ENCODE data around the gene HS3ST3A1. TPM values are rescaled to one million over a fixed set of nuclear protein-coding genes. Genes with fewer than 3 reads are reported as not detected.

The HS3ST3A1 gene
- total and polyA plus RNA-seq, 4 donors: 2.1 to 4.4 (median 4.1) TPM

DNA sequence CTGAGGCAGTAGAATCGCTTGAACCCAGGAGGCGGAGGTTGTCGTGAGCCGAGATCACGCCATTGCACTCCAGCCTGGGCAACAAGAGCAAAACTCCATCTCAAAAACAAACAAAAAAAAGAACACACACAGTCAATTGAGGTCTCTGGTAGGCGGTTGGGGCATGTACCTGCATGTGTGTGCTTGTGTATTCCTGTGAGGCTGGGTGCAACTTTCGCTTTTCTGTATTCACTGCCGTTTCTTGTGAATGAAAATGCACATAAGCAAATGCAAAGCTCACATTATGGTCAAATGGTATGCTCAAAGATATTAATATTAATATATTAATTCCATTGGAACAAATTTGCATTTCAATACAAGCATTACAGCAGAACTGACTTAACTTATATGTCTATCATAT, 20.9 kb downstream of the HS3ST3A1 start:
- no peak for DNase-seq (ENCODE audit: low read depth in 4 of 6, low spot score in 6 of 6)
- Histone ChIP-seq H3K36me3 (ENCODE audit: control insufficient read depth, insufficient read depth, low read length) (no peaks in the 10 kb centered on the region), H3K4me3 (ENCODE audit: low read depth, low read length) (no peak overlapping the region), H3K4me1 (ENCODE audit: control insufficient read depth, insufficient read depth, low read length) (no peaks in the 10 kb centered on the region), H3K27ac (ENCODE audit: low read depth, low read length) (no peak overlapping the region), H3K27me3 (ENCODE audit: control insufficient read depth, insufficient read depth, low read length) (no peaks in the 10 kb centered on the region), H3K9me3 (ENCODE audit: control insufficient read depth, insufficient read depth, low read length) (no peaks in the 10 kb centered on the region)
- 100% methylated on average over 2 of the region's 8 CpGs for WGBS (ENCODE audit: insufficient coverage)

DNA sequence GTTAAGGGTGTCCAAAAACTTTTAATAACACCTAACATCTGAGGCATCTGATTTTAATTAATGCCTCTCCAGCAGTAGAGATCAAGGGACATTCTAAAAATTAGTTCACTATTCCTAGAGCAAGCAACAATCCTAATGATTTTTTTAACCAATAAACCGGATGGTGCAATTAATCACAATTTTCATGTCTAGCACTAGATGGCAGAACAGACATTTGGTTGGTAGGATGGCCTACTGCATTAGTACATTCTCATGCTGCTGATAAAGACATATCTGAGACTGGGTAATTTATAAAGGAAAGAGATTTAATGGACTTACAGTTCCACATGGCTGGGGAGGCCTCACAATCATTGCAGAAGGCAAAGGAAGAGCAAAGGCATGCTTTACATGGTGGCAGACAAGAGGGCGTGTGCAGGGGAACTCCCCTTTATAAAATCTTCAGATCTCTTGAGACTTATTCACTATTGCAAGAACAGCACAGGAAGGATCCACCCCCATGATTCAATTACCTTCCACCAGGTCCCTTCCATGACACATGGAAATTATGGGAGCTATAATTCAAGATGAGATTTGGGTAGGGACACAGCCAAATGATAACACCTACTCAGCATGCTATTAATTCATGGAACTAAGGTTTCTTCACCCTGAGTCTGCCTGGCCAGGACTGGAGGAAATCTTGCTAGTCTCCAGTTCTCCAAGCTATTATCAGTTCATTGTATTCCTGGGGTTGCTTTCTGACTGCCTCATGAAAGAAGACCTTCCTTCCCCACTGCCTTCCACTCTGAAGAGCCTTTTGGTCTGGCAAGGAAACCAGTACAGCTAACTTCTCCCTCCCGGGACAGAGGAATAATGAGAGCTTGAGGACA, 24.8 kb downstream of the HS3ST3A1 start:
- H3K4me1 ChIP-seq (ENCODE audit: control insufficient read depth, insufficient read depth, low read length): no peaks in the 10 kb centered on the region
- no peaks in the 10 kb centered on the region for H3K36me3 ChIP-seq (ENCODE audit: control insufficient read depth, insufficient read depth, low read length)
- H3K27ac ChIP-seq (ENCODE audit: low read depth, low read length): no peak overlapping the region
- no peaks in the 10 kb centered on the region for H3K9me3 ChIP-seq (ENCODE audit: control insufficient read depth, insufficient read depth, low read length)
- H3K27me3 ChIP-seq (ENCODE audit: control insufficient read depth, insufficient read depth, low read length): no peaks in the 10 kb centered on the region
- DNase-seq (ENCODE audit: low read depth in 4 of 6, low spot score in 6 of 6): no peak
- no peak overlapping the region for H3K4me3 ChIP-seq (ENCODE audit: low read depth, low read length)
- WGBS (ENCODE audit: insufficient coverage): no CpG with 5 or more reads among the region's 3 CpGs

DNA sequence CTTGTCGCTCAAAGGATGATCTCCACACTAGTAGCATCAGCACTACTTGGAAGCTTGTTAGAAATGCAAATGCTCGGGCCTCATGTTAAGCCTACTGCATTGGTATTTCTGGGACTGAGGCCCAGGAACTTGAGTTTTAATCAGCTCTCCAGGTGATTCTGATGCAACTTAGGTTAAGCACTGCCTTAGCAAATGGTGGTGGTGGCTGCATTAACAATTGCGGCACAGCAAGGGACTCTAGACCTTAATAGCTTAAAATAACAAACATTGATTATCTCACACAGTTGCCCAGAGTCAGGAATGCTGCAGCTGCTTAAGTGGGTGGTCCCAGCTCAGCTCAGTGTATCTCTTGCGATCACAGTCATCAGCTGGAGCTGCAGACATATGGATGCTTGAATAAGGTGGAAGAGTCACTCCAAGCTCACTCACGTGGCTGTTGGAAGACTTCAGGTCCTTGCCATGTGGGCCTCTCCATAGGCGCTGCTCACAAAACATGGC, 25.8 kb downstream of the HS3ST3A1 start:
- 56% methylated on average over 4 of the region's 6 CpGs for WGBS (ENCODE audit: insufficient coverage)
- Histone ChIP-seq H3K4me1 (ENCODE audit: control insufficient read depth, insufficient read depth, low read length) (no peaks in the 10 kb centered on the region), H3K27me3 (ENCODE audit: control insufficient read depth, insufficient read depth, low read length) (no peaks in the 10 kb centered on the region), H3K27ac (ENCODE audit: low read depth, low read length) (no peak overlapping the region), H3K9me3 (ENCODE audit: control insufficient read depth, insufficient read depth, low read length) (no peaks in the 10 kb centered on the region), H3K4me3 (ENCODE audit: low read depth, low read length) (no peak overlapping the region), H3K36me3 (ENCODE audit: control insufficient read depth, insufficient read depth, low read length) (no peaks in the 10 kb centered on the region)
- no peak for DNase-seq (ENCODE audit: low read depth in 4 of 6, low spot score in 6 of 6)

DNA sequence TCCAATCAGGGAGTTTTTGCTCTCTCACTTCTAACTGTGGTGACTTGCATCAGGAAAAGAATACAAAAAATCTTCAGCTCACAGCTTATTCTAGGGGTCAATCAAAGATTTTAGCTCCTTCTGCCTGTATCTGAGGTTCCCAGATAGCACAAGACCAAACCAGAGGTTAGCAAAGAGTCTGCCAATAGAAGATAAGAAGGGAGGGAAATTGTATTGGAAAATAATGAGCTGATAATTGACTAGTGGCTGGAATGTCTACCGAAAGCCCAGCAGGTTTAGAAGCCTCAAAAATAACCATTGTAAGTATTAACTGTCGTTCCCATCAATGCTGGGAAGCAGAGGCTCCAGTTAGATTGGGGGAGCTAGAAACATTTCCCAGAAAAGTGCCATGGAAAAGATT, 26.3 kb downstream of the HS3ST3A1 start:
- no peaks in the 10 kb centered on the region for H3K27me3 ChIP-seq (ENCODE audit: control insufficient read depth, insufficient read depth, low read length)
- no peak overlapping the region for H3K4me3 ChIP-seq (ENCODE audit: low read depth, low read length)
- no peaks in the 10 kb centered on the region for H3K9me3 ChIP-seq (ENCODE audit: control insufficient read depth, insufficient read depth, low read length)
- no peak overlapping the region for H3K27ac ChIP-seq (ENCODE audit: low read depth, low read length)
- H3K36me3 ChIP-seq (ENCODE audit: control insufficient read depth, insufficient read depth, low read length): no peaks in the 10 kb centered on the region
- DNase-seq (ENCODE audit: low read depth in 4 of 6, low spot score in 6 of 6): no peak
- no peaks in the 10 kb centered on the region for H3K4me1 ChIP-seq (ENCODE audit: control insufficient read depth, insufficient read depth, low read length)
- 60% methylated on average over 2 of the region's 2 CpGs for WGBS (ENCODE audit: insufficient coverage)

DNA sequence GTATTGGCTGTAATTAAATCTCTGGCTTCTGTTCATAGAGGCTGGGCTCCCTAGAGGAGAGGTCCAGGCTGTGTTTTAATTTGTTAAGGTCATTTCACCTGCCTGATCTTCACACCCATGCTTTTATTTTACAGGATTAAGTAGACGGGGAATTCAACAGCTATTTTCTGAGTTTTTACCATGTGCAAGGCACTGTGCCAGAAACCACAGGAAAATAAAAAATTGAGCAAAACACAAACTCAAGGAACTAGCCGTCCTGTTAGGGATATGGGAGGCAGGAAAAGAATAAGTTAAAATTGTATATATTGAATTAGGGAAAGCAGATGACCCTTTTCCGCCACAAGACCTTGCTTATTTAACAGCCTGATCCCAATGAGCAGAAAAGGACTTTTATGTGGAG, 29.1 kb downstream of the HS3ST3A1 start:
- no peak overlapping the region for H3K4me3 ChIP-seq (ENCODE audit: low read depth, low read length)
- no peaks in the 10 kb centered on the region for H3K9me3 ChIP-seq (ENCODE audit: control insufficient read depth, insufficient read depth, low read length)
- H3K4me1 ChIP-seq (ENCODE audit: control insufficient read depth, insufficient read depth, low read length): peaks cover 3% of the 10 kb centered on the region
- no peak overlapping the region for H3K27ac ChIP-seq (ENCODE audit: low read depth, low read length)
- H3K36me3 ChIP-seq (ENCODE audit: control insufficient read depth, insufficient read depth, low read length): no peaks in the 10 kb centered on the region
- no peak for DNase-seq (ENCODE audit: low read depth in 4 of 6, low spot score in 6 of 6)
- WGBS (ENCODE audit: insufficient coverage): no CpG with 5 or more reads among the region's 3 CpGs
- H3K27me3 ChIP-seq (ENCODE audit: control insufficient read depth, insufficient read depth, low read length): no peaks in the 10 kb centered on the region

DNA sequence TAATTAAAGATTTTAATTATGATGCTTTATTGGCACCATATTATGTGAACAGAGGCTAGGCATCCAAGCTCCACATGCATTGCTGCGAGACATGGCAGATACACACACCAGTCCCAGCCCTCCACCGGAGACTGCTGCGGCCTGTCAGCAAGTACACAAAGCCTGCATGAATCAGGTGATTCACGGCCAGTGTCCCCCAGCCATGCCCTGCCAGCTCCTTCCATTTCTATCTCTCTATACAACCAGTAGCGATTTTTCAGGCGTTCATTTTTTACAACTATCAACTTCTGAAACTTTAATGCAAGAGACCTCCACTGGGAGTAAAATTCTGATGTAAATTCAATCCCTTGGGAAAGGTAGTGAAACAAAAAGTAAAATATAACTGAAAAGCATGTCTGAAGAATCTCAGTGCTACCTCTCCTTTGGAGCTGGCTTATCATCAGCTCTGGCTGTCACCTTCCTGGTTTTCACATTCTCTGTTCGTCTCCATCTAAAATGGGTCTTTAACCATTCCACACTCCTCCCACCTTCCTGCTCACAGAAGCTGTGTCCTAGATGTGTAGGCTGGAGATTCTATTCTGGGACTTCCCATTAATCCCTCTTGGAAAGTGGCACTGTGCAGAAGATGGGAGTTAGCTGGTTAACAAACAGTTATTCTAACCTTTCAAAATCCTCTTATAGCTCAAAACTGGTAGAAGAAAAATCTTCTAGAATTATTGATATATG, 32.2 kb downstream of the HS3ST3A1 start:
- H3K9me3 ChIP-seq (ENCODE audit: control insufficient read depth, insufficient read depth, low read length): peaks cover 7% of the 10 kb centered on the region
- WGBS (ENCODE audit: insufficient coverage): 27% methylated on average over 4 of the region's 7 CpGs
- no peaks in the 10 kb centered on the region for H3K27me3 ChIP-seq (ENCODE audit: control insufficient read depth, insufficient read depth, low read length)
- no peak overlapping the region for H3K4me3 ChIP-seq (ENCODE audit: low read depth, low read length)
- no peaks in the 10 kb centered on the region for H3K36me3 ChIP-seq (ENCODE audit: control insufficient read depth, insufficient read depth, low read length)
- no peak overlapping the region for H3K27ac ChIP-seq (ENCODE audit: low read depth, low read length)
- DNase-seq (ENCODE audit: low read depth in 4 of 6, low spot score in 6 of 6): peak in 1 of 6 donors; percentile 64
- peaks cover 3% of the 10 kb centered on the region for H3K4me1 ChIP-seq (ENCODE audit: control insufficient read depth, insufficient read depth, low read length)

DNA sequence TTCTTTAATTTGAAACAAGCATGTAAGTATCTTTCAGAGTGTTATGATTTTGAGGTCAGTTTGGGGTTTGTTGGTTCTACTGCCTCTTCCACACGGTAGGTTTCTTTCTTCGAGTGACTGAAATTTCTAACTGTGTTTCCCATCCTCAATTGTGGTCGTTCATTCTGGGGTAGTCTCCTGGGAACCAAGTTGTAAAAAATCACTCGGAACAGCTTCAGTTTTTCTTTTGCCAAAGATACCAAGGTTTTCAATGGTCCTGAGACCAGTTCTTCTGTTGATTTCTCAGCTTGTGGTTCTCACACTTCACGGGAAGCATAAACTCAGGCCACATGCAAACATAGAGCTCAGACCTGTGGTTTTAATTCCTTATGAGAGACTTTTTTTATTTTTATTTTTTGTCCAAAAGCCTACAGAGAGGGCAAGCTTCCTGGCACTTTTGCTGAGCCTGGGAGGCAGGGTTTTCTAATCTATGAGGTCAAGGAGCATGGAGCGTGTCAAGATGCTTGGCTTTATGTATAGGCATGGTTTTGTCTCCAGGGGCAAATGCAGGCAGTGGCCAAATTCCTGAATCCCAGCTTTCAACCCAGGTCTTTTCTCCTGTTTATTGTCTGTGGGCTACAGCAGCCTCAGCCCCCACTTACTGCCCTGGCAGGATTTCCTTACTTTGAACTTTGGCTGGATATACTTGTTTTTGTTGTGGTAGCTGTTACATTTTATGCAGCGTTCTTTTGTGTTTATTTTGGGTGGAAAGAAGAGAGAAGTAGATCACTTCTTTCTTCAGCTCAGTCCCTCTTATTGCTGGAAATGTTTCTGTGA, 32.9 kb downstream of the HS3ST3A1 start:
- H3K36me3 ChIP-seq (ENCODE audit: control insufficient read depth, insufficient read depth, low read length): no peaks in the 10 kb centered on the region
- peak in 1 of 6 donors; percentile 50 for DNase-seq (ENCODE audit: low read depth in 4 of 6, low spot score in 6 of 6)
- peaks cover 3% of the 10 kb centered on the region for H3K4me1 ChIP-seq (ENCODE audit: control insufficient read depth, insufficient read depth, low read length)
- no peaks in the 10 kb centered on the region for H3K27me3 ChIP-seq (ENCODE audit: control insufficient read depth, insufficient read depth, low read length)
- peak overlapping the region; percentile 40 for H3K27ac ChIP-seq (ENCODE audit: low read depth, low read length)
- 41% methylated on average over 6 of the region's 7 CpGs for WGBS (ENCODE audit: insufficient coverage)
- no peak overlapping the region for H3K4me3 ChIP-seq (ENCODE audit: low read depth, low read length)
- peaks cover 7% of the 10 kb centered on the region for H3K9me3 ChIP-seq (ENCODE audit: control insufficient read depth, insufficient read depth, low read length)

DNA sequence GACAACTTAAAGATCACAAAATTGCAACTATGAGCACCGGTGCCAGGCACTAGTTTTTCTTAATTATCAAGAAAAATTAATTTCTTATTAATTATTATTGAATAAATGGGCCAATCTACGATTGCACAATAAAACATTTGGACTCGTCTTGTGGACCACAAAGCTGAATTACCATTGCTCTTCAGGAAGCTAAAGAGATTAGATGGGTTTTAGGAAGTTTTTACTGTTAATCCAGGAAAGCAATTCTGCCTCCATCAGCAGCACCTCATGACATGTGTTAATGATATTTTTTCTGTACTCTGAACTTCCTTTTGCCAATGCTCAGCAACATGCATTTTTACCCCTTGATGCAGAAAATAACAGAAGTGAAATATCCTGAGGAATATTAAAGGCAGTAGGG, 37.9 kb downstream of the HS3ST3A1 start:
- no peak overlapping the region for H3K27ac ChIP-seq (ENCODE audit: low read depth, low read length)
- no peaks in the 10 kb centered on the region for H3K27me3 ChIP-seq (ENCODE audit: control insufficient read depth, insufficient read depth, low read length)
- H3K9me3 ChIP-seq (ENCODE audit: control insufficient read depth, insufficient read depth, low read length): peaks cover 7% of the 10 kb centered on the region
- no peaks in the 10 kb centered on the region for H3K4me1 ChIP-seq (ENCODE audit: control insufficient read depth, insufficient read depth, low read length)
- DNase-seq (ENCODE audit: low read depth in 4 of 6, low spot score in 6 of 6): no peak
- H3K4me3 ChIP-seq (ENCODE audit: low read depth, low read length): no peak overlapping the region
- no peaks in the 10 kb centered on the region for H3K36me3 ChIP-seq (ENCODE audit: control insufficient read depth, insufficient read depth, low read length)
- 80% methylated on average over 1 of the region's 3 CpGs for whole genome bisulfite sequencing (ENCODE audit: insufficient coverage)

DNA sequence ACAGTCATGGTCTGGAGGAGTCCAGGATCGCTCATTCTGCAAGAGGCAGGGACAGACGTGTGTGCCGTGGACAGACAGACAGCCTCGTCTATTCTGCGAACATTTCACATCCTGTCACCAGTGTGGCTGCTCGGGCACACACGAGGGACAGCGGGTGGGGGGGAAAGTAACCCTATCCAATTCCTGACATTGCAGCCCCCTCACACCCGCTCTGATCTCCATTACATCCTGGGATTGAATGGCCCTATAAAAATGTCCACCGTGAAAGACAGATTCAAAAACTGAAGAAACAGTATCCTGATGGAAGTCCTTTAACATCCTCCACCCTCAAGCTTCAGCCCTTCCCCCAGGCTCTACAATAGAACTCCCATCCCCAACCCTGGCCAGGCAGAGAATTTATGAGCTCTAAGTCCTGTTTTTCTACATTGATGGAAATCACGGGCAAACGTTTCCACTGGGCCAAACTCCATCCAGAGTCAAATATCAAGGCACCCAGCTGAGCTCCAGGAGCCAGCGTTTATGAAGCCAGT, 39.4 kb downstream of the HS3ST3A1 start:
- Histone ChIP-seq H3K27ac (ENCODE audit: low read depth, low read length) (no peak overlapping the region), H3K9me3 (ENCODE audit: control insufficient read depth, insufficient read depth, low read length) (peaks cover 5% of the 10 kb centered on the region), H3K36me3 (ENCODE audit: control insufficient read depth, insufficient read depth, low read length) (no peaks in the 10 kb centered on the region), H3K4me1 (ENCODE audit: control insufficient read depth, insufficient read depth, low read length) (no peaks in the 10 kb centered on the region), H3K27me3 (ENCODE audit: control insufficient read depth, insufficient read depth, low read length) (no peaks in the 10 kb centered on the region), H3K4me3 (ENCODE audit: low read depth, low read length) (no peak overlapping the region)
- 47% methylated on average over 7 of the region's 13 CpGs for WGBS (ENCODE audit: insufficient coverage)
- DNase-seq (ENCODE audit: low read depth in 4 of 6, low spot score in 6 of 6): no peak
